Measurements from ENCODE around the gene FUT3. TPM values are rescaled to one million over a fixed set of nuclear protein-coding genes. Genes with fewer than 3 reads are reported as not detected.
"Not testable (repeated sequence)": the region's sequence is repeated elsewhere in the genome, so short reads cannot be mapped to it uniquely, and the experiment has no call there.

FUT3 gene
- total RNA-seq, 1 experiment from 2014 or later, result not detected

DNA sequence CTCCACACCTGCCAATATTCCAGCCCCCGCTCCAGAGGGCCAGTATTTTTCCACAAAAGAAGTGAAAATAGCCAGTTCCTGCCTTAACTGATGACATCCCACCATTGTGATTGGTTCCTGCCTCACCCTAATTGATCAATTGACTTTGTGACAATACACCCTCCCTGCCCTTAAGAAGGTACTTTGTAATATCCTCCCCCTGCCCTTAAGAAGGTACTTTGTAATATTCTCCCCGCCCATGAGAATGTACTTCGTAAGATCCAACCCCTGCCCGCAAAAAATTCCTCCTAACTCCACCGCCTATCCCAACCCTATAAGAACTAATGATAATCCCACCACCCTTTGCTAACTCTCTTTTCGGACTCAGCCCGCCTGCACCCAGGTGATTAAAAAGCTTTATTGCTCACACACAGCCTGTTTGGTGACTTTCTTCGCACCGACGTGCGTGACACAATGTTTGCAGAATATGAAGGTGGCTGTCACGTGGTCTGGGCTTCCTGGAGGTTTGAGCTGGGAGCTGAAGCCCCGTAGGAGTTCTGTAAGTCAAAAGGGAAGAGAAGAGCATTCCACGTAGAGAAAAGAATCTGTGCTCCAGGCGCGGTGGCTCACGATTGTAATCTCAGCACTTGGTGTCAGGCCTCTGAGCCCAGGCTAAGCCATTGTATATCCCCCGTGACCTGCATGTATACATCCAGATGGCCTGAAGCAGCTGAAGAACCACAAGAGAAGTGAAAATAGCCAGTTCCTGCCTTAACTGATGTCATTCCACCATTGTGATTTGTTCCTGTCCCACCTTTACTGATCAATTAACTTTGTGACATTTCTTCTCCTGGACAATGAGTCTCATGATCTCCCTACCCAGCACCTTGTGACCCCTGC, 6.2 kb upstream of the FUT3 start:
- Histone ChIP-seq H3K79me1 (ENCODE audit: insufficient read depth, low read depth, low read length, poor library complexity, severe bottlenecking) (no peaks in the 10 kb centered on the region), H3K56ac (ENCODE audit: insufficient read length, low read depth, low read length) (no peak overlapping the region), H3T11ph (ENCODE audit: low read length) (no peak overlapping the region), H3K23ac (ENCODE audit: insufficient read length, low read depth, low read length) (no peak overlapping the region), H3K14ac (ENCODE audit: insufficient read depth, low read length) (no peak overlapping the region), H4K5ac (ENCODE audit: insufficient read length, low read depth, low read length) (no peak overlapping the region), H3K4ac (ENCODE audit: low read depth, low read length) (no peak overlapping the region), H2BK12ac (ENCODE audit: insufficient read length, low read depth, low read length) (no peak overlapping the region), H3K27me3 (ENCODE audit: insufficient read depth, low read length) (no peaks in the 10 kb centered on the region), H3K9me3 (ENCODE audit: control insufficient read depth, low read depth, low read length) (no peaks in the 10 kb centered on the region), H4K91ac (ENCODE audit: insufficient read length, low read depth, low read length) (no peak overlapping the region), H3K27ac (ENCODE audit: insufficient read length, low read depth, low read length) (no peak overlapping the region), H3K18ac (ENCODE audit: insufficient read length, low read depth, low read length) (no peak overlapping the region), H3K9ac (ENCODE audit: extremely low read depth, insufficient read length, low read length) (no peak overlapping the region), H2BK15ac (ENCODE audit: low read depth, low read length) (no peak overlapping the region), H2BK20ac (ENCODE audit: low read depth, low read length, poor library complexity, severe bottlenecking) (no peak overlapping the region), H2AK5ac (ENCODE audit: insufficient read length, low read length) (no peak overlapping the region), H4K8ac (replicated peaks; ENCODE audit: insufficient read length, low read depth, low read length) (no peak overlapping the region), H2BK120ac (ENCODE audit: low read depth, low read length, poor library complexity, severe bottlenecking) (no peak overlapping the region), H2AFZ (ENCODE audit: low read length) (no peak overlapping the region), H3K4me2 (ENCODE audit: insufficient read depth, insufficient read length, low read length) (no peak overlapping the region), H3K23me2 (ENCODE audit: insufficient read length, low read depth, low read length, poor library complexity, severe bottlenecking) (no peaks in the 10 kb centered on the region), H3K79me2 (ENCODE audit: insufficient read depth, low read length) (no peaks in the 10 kb centered on the region), H4K20me1 (ENCODE audit: control insufficient read depth, insufficient read depth, insufficient read length) (no peaks in the 10 kb centered on the region), H3K4me1 (ENCODE audit: insufficient read depth, low read length) (no peaks in the 10 kb centered on the region; the same call in 1 of the 2 replicates), H2BK5ac (ENCODE audit: insufficient read length, low read length) (no peak overlapping the region)
- Mint-ChIP-seq H3K27ac (no peak overlapping the region), H3K27me3 (ENCODE audit: low read depth) (peaks cover 32% of the 10 kb centered on the region), H3K36me3 (ENCODE audit: insufficient read depth in 1 of 3, low read depth in 3 of 3) (no peaks in the 10 kb centered on the region), H3K4me1 (peaks cover 4 to 7% of the 10 kb centered on the region in 2 experiments; a peak in 3 of 4 replicates), H3K9me3 (no peaks in the 10 kb centered on the region), H3K4me3 (no peak overlapping the region)
- 80% methylated on average over 1 of the region's 18 CpGs for WGBS (ENCODE audit: extremely low coverage, insufficient read length, low lambda C conversion rate)
- TF ChIP-seq, protein P1, sequence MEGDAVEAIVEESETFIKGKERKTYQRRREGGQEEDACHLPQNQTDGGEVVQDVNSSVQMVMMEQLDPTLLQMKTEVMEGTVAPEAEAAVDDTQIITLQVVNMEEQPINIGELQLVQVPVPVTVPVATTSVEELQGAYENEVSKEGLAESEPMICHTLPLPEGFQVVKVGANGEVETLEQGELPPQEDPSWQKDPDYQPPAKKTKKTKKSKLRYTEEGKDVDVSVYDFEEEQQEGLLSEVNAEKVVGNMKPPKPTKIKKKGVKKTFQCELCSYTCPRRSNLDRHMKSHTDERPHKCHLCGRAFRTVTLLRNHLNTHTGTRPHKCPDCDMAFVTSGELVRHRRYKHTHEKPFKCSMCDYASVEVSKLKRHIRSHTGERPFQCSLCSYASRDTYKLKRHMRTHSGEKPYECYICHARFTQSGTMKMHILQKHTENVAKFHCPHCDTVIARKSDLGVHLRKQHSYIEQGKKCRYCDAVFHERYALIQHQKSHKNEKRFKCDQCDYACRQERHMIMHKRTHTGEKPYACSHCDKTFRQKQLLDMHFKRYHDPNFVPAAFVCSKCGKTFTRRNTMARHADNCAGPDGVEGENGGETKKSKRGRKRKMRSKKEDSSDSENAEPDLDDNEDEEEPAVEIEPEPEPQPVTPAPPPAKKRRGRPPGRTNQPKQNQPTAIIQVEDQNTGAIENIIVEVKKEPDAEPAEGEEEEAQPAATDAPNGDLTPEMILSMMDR (conservative IDR thresholded peaks at IDR 0.05), result no peak
- DNase-seq, result no peak

DNA sequence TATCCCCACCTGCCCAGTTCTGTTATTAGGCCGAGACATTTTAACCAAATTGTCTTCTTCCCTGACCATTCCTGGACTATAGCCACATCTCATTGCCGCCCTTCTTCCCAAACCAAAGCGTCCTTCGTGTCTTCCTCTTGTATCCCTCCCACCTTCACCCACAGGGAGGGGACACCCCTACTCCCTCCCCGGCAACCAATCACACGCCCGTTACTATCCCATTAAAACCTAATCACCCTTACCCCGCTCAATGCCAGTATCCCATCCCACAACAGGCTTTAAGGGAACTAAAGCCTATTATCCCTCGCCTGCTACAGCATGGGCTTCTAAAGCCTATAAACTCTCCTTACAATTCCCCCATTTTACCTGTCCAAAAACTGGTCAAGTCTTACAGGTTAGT, 3.9 kb upstream of the FUT3 start:
- not testable (repeated sequence) for H3K4ac ChIP-seq (ENCODE audit: low read depth, low read length); DNase-seq; H3K9ac ChIP-seq (ENCODE audit: extremely low read depth, insufficient read length, low read length); H3K4me2 ChIP-seq (ENCODE audit: insufficient read depth, insufficient read length, low read length); H3K27ac ChIP-seq (ENCODE audit: insufficient read length, low read depth, low read length); H4K8ac ChIP-seq (replicated peaks; ENCODE audit: insufficient read length, low read depth, low read length); H3K14ac ChIP-seq (ENCODE audit: insufficient read depth, low read length); H2AFZ ChIP-seq (ENCODE audit: low read length); H3K18ac ChIP-seq (ENCODE audit: insufficient read length, low read depth, low read length); H3K27ac Mint-ChIP-seq; H2BK12ac ChIP-seq (ENCODE audit: insufficient read length, low read depth, low read length); H3K23ac ChIP-seq (ENCODE audit: insufficient read length, low read depth, low read length); H3T11ph ChIP-seq (ENCODE audit: low read length); H3K79me2 ChIP-seq (ENCODE audit: insufficient read depth, low read length); H3K9me3 ChIP-seq (ENCODE audit: control insufficient read depth, low read depth, low read length); H3K9me3 Mint-ChIP-seq; H3K36me3 Mint-ChIP-seq (ENCODE audit: insufficient read depth in 1 of 3, low read depth in 3 of 3); H4K20me1 ChIP-seq (ENCODE audit: control insufficient read depth, insufficient read depth, insufficient read length); H3K56ac ChIP-seq (ENCODE audit: insufficient read length, low read depth, low read length); H3K79me1 ChIP-seq (ENCODE audit: insufficient read depth, low read depth, low read length, poor library complexity, severe bottlenecking); H2BK5ac ChIP-seq (ENCODE audit: insufficient read length, low read length); H3K4me3 Mint-ChIP-seq; H3K4me1 ChIP-seq (ENCODE audit: insufficient read depth, low read length); H2BK20ac ChIP-seq (ENCODE audit: low read depth, low read length, poor library complexity, severe bottlenecking); H2BK120ac ChIP-seq (ENCODE audit: low read depth, low read length, poor library complexity, severe bottlenecking); H3K27me3 ChIP-seq (ENCODE audit: insufficient read depth, low read length); H4K5ac ChIP-seq (ENCODE audit: insufficient read length, low read depth, low read length); H2BK15ac ChIP-seq (ENCODE audit: low read depth, low read length); H3K4me1 Mint-ChIP-seq; H2AK5ac ChIP-seq (ENCODE audit: insufficient read length, low read length); H4K91ac ChIP-seq (ENCODE audit: insufficient read length, low read depth, low read length); H3K23me2 ChIP-seq (ENCODE audit: insufficient read length, low read depth, low read length, poor library complexity, severe bottlenecking)
- peaks cover 27% of the 10 kb centered on the region for H3K27me3 Mint-ChIP-seq (ENCODE audit: low read depth)
- WGBS (ENCODE audit: extremely low coverage, insufficient read length, low lambda C conversion rate), result no CpG with 5 or more reads among the region's 9 CpGs

Data from H9 (cell line).